GM19324 (cell line): ENCODE data around the gene PRR7.
A peak's percentile ranks its signal among the peaks of the same experiment; 100 is the strongest.

ENCODE experiments used
- ATAC-seq: cut with Tn5 transposase; IDR thresholded peaks from one replicate; pipeline ENCODE4 v1.9.1; 2021; ENCODE audit warnings: mild to moderate bottlenecking, moderate library complexity; ENCODE audit not compliant: unreplicated experiment, low FRiP score

The PRR7 gene

DNA sequence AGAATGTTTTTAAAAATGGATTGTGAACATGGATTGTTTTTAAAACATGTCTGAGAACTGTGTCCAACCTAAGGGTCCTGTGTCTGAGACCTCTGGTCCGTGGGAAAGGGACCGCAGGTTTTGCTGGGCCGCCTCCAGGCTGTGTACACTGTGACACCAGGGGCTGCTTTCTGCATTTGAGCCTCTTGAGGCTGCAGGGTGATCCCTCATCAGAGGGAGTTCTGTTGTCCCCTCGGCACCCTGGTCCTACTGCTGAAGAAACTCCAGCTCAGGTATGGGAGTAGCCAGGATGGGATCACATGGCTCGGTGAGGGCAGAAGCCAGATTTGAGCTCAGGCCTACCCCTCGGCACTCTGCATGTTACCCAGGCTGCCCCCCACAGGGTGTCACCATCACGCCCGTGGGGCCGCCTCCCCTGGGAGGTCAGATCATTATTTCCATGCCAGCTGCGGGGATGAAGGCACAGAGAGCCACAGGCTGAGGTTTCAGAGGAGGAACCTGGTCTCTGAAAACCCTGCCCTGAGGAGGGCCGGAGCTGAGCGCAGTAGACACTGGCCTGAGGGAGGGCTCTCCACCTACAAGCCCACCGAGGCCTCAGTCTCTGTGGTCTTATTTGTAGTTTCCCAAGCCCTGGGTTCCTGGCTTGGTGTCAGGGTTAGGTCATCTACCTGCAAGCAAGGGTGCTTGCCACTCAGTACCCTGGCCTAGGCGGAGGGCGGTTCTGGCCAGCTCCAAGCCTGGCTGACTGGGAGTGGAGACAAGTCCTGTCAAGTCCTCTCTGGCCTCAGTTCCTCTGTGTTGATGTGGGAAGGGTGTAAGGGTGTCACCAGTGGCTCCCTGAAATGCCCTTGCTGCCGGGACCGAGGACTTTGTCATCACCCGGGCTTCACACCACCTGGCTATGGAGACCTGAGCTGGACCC is 2.8 kb downstream of the PRR7 start:
- ATAC-seq: no peak

- no peak for ATAC-seq
These were observed 4.2 kb downstream of the PRR7 start for GRCh38 chr5:177450667-177451424.

GRCh38 chr5:177452688-177453638 is 6.3 kb downstream of the PRR7 start:
- no peak for ATAC-seq

- ATAC-seq: peak; percentile 3
These were observed 7.3 kb downstream of the PRR7 start for GRCh38 chr5:177453852-177454396.

GRCh38 chr5:177454397-177455035 is 7.9 kb downstream of the PRR7 start:
- ATAC-seq: peak; percentile 53

- ATAC-seq: peak; percentile 62
These were observed 8.5 kb downstream of the PRR7 start for GRCh38 chr5:177455036-177455660.

DNA sequence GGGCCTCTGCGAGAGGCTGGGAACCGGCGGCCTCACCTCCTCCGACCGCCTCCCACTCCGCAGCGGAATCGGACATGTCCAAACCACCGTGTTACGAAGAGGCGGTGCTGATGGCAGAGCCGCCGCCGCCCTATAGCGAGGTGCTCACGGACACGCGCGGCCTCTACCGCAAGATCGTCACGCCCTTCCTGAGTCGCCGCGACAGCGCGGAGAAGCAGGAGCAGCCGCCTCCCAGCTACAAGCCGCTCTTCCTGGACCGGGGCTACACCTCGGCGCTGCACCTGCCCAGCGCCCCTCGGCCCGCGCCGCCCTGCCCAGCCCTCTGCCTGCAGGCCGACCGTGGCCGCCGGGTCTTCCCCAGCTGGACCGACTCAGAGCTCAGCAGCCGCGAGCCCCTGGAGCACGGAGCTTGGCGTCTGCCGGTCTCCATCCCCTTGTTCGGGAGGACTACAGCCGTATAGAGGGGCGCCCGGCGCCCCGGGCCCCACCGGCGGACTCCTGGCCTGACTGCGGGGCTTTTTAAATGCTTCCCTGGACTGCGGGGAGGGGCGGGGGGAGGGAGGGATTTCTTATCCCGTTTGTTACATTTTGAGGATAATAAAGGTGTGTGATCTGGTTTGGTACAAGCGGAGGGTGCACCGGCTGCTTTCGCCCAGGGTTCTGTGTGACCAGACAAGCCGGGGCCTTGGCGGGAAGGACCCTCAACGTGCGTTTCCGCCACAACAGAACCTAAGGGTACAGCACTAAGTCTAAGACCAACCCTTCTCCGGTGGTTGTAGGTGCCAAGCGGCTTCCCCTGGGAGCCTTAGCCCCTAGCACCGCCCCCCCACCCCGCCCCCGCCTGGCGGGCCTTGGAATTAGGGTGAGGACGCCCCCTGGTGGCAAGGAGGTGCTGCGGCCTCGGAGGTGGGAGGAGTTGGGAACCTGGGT is 9.3 kb downstream of the PRR7 start:
- ATAC-seq: peak; percentile 19

GRCh38 chr5:177456591-177456964 is 10.0 kb downstream of the PRR7 start:
- ATAC-seq: no peak

GRCh38 chr5:177456976-177457851 is 10.6 kb downstream of the PRR7 start:
- ATAC-seq: peak; percentile 24

DNA sequence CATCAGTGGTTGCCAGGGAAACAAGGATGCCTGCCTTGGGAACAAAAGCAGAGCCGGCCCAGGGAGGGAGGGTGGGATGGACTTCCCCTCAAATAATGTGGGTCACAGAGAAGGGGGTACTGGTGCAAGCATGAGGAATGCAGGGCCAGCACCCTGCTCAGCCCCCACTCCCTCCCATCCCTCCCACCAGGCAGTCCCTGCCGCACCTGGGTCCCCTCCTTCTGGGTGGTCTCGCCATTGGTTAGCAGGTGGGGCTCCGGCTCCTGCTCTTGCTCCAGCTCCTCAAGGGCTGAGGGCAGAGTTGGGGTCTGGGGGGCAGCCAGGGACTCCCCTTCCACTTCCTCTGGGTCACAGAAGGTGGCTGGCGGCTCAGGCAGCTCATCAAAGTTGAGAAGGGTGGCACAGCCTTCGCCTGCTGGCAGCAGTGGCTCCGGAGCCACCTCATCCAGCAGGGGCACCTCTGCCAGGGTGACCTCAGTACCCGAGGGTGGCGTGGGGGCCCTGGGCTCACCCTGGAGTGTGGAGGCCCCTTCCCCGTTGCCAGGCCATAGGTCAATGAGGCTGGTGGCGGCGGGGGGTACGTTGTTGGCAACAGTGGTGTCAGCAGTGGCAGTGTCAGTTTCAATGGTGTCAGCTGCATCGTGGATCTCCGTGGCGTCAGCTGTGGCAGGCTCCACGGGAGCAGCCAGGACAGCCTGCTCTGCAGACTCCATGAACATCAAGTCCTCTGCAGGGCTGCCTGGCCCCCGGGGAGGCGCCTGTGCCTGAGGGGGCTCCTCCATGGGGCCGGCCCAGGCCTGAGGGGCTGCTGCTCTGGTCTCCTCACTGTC is 11.5 kb downstream of the PRR7 start:
- ATAC-seq: no peak

- no peak for ATAC-seq
These were observed 12.3 kb downstream of the PRR7 start for GRCh38 chr5:177458912-177459350.

GRCh38 chr5:177459357-177459756 is 12.7 kb downstream of the PRR7 start:
- ATAC-seq: no peak

DNA sequence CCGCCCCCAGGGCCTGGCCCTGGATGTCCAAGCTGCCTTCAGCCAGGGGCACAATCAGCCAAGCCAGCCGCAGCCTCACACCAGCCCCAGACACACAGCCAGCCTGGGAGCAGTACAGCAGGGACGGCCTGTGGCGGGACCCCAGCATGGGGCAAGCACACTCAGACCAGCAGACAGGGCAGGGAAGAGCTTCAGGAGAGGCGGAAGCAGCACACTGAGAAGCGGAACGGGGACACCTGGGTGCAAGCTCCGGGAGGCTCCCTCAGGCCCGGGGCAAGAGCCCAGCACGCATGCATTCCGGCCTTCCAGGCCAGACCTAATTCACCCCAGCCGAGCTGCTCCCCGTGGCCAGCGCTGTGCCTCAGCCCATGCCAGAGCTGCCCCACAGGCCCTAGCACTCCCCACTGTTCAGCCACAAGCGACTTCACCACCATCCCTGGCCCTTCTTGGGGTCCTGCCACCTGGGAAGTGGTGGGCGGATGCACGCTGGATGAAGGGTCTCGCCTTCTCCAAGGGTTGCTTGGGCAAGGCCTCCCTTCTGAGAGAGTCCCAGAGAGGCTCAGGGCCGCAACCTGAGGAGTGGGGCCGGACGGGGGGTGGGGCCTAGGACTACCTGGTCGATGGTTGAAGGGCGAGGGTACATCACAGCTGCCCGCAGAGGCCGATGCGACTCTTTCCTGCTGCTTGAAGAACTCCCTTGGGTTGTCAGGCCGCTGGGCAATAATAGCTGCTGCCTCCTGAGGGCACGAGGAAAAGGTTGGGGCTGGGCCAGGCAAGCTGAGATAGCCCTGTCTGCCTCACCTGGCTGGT is 13.4 kb downstream of the PRR7 start:
- ATAC-seq: no peak

- ATAC-seq: no peak
These were observed 15.5 kb downstream of the PRR7 start for GRCh38 chr5:177462021-177462670.

- no peak for ATAC-seq
These were observed 18.4 kb downstream of the PRR7 start for GRCh38 chr5:177465044-177465443.
